ENCODE results near the gene SLC27A6.
"Not testable (repeated sequence)": the region's sequence is repeated elsewhere in the genome, so short reads cannot be mapped to it uniquely, and the experiment has no call there.

The SLC27A6 gene, protein sequence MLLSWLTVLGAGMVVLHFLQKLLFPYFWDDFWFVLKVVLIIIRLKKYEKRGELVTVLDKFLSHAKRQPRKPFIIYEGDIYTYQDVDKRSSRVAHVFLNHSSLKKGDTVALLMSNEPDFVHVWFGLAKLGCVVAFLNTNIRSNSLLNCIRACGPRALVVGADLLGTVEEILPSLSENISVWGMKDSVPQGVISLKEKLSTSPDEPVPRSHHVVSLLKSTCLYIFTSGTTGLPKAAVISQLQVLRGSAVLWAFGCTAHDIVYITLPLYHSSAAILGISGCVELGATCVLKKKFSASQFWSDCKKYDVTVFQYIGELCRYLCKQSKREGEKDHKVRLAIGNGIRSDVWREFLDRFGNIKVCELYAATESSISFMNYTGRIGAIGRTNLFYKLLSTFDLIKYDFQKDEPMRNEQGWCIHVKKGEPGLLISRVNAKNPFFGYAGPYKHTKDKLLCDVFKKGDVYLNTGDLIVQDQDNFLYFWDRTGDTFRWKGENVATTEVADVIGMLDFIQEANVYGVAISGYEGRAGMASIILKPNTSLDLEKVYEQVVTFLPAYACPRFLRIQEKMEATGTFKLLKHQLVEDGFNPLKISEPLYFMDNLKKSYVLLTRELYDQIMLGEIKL

DNA sequence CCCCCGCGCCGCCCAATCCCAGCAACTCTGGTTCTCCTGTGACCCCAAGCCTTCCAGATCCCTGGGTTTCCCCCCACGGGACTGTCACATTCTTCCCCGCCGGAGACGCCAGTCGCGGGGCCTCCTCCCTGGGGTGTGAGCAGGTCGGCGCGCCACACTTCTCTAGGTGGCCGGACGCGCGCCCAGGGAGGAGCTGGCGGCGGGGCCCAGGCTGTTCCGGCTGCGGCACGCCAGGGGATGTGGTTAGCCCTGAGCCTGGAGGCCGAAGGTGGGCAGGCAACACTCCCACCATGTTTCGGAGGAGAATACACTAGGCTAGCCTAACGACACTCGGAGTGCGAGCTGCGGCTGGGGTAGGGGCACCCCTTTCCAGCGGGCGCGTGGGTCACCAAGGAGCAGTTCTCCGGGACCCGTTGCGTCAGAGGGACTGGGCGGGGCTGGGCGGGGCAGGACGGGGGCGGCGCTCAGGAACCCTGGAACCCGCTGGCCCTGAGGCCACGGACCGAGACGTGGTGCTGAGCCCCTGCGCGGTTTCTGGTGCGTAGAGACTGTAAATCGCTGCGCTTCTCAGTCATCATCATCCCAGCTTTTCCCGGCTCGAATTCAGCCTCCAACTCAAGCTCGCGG, at the start of gene SLC27A6:
SLC27A6 (plus strand) TSS at position 478 of the 627 bp plus-strand sequence. CDS start 650 bp downstream, outside the sequence.
- Mint-ChIP-seq H3K27ac (no peak within 1 kb of the TSS), H3K4me3 (no peak within 1 kb of the TSS), H3K27me3 (peaks cover 35% of the 10 kb centered on the region), H3K9me3 (peaks cover 17% of the 10 kb centered on the region), H3K4me1 (ENCODE audit: low read depth) (no peaks in the 10 kb centered on the region), H3K36me3 (ENCODE audit: low read depth) (no peaks in the 10 kb centered on the region)

DNA sequence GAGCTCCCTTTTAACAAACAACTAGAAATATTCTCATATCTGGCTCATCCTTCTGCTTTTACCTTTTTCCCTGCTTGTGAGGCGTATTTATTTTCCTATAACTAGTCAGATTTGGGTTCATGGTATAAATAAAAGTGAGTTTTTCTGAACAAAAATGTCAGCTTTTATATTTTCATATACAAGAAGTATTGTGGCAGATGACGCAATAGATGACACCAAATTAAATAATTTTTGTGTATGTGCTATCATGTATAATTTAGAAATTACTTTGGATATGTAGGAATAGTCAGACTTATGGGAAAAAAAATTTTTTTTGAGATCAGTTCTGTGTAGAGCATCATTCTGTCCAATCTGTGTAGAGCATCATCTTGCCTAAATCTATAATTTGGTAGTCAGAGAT, 45.7 kb upstream of the SLC27A6 start:
- Mint-ChIP-seq H3K27me3 (peaks cover 15% of the 10 kb centered on the region), H3K4me1 (ENCODE audit: low read depth) (no peaks in the 10 kb centered on the region), H3K36me3 (ENCODE audit: low read depth) (no peaks in the 10 kb centered on the region), H3K27ac (no peak overlapping the region), H3K9me3 (no peaks in the 10 kb centered on the region), H3K4me3 (no peak overlapping the region)

DNA sequence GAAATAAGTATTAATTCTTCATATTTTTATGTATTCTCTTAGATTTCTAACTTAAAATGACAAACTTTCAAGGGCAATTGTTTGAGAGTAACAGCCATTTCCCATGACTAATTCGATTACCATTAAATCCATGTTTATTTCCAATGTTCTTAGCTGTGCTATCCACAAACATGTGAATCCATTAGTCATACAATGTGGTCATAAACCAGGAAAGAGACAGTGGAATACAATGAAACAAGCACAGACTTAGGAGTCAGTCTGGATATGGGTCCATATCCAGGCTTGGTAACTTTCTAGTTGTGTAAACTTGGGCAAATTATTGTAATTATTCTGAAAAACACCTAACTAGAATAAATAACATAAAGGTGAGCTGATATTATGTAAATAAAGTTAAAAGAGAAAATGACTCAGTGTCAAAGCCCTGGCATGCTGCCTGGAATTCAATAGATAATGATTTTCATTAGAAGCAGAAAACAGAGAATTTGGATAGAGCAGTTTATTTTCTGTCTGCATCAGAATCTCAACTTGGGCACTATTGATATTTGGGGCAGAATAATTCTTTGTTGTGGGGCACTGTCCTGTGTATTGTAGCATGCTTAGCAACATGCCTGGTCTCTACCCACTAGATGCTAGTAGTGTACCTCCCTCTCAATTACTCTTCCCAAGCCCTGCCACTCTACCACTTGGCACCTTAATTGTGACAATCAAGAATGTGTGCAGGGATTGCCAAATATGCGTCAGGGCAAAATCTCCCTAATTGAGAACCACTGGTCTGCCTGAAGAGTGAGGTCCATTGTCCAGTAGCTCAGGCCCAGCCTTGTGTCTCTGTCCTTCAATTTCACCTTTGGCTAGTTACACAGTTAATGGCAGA, 44.7 kb upstream of the SLC27A6 start:
- peaks cover 15% of the 10 kb centered on the region for H3K27me3 Mint-ChIP-seq
- H3K4me3 Mint-ChIP-seq, result no peak overlapping the region
- H3K4me1 Mint-ChIP-seq (ENCODE audit: low read depth), result no peaks in the 10 kb centered on the region
- no peak overlapping the region for H3K27ac Mint-ChIP-seq
- no peaks in the 10 kb centered on the region for H3K36me3 Mint-ChIP-seq (ENCODE audit: low read depth)
- H3K9me3 Mint-ChIP-seq, result no peaks in the 10 kb centered on the region

DNA sequence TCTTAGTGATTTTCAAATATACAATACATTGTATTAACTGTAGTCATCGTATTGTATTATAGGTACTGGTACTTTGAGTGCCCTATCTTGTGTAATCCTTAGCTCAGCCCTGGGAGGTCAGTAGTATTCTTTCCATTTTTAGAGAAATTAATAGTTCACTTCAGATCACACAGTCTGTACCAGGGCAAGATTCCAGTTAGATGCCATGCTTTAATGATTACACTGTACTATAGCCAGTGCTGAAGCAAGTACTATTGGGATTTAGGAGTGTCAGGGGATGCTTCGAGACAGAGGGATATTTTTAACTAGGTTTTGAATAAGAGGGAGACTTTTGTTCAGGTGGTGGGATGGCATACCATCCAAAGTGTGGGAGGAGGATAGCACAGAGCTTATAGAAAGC, 41.0 kb upstream of the SLC27A6 start:
- no peaks in the 10 kb centered on the region for H3K36me3 Mint-ChIP-seq (ENCODE audit: low read depth)
- H3K4me1 Mint-ChIP-seq (ENCODE audit: low read depth), result no peaks in the 10 kb centered on the region
- H3K27me3 Mint-ChIP-seq, result peaks cover 4% of the 10 kb centered on the region
- no peak overlapping the region for H3K4me3 Mint-ChIP-seq
- H3K27ac Mint-ChIP-seq, result no peak overlapping the region
- no peaks in the 10 kb centered on the region for H3K9me3 Mint-ChIP-seq

DNA sequence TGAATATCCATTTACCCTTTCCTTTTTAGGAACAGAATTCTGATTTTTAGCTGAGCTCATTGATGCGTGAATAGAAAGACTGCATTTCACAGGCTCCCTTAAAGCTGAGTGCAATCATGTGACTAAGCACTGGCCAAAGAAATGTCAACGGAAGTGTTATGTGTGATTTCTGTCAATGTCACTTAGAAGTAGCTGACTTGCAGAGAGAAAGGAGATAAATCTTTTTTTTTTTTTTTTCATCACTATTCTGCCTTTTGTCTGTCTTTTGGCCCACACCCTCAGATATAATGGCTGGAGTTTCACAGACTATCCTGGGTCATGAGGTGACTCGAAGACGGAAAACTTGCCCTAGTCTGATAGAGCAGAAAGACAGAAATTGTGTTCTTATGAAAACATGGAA, 39.3 kb upstream of the SLC27A6 start:
- Mint-ChIP-seq H3K9me3 (no peaks in the 10 kb centered on the region), H3K27ac (no peak overlapping the region), H3K27me3 (no peaks in the 10 kb centered on the region), H3K36me3 (ENCODE audit: low read depth) (no peaks in the 10 kb centered on the region), H3K4me1 (ENCODE audit: low read depth) (no peaks in the 10 kb centered on the region), H3K4me3 (no peak overlapping the region)

DNA sequence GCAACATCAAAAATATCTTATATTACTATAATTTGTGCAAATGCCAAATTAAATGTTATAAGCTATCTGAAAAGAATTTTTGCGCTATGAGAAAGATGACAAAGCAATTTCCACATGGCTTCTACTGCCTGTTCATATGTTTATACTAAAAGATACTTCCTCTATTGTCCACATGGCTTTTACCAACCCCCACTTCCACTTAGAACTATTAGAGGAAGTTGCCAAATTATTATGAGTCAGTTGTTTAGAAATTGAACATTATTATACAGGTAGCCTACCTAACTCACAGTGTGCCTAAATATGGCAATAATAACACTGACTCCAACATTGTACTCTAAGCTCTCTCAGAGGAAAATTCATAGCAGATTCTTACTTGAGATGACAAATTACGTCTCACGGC, 37.6 kb upstream of the SLC27A6 start:
- H3K4me1 Mint-ChIP-seq (ENCODE audit: low read depth), result no peaks in the 10 kb centered on the region
- H3K36me3 Mint-ChIP-seq (ENCODE audit: low read depth), result no peaks in the 10 kb centered on the region
- H3K4me3 Mint-ChIP-seq, result no peak overlapping the region
- no peak overlapping the region for H3K27ac Mint-ChIP-seq
- no peaks in the 10 kb centered on the region for H3K9me3 Mint-ChIP-seq
- no peaks in the 10 kb centered on the region for H3K27me3 Mint-ChIP-seq

DNA sequence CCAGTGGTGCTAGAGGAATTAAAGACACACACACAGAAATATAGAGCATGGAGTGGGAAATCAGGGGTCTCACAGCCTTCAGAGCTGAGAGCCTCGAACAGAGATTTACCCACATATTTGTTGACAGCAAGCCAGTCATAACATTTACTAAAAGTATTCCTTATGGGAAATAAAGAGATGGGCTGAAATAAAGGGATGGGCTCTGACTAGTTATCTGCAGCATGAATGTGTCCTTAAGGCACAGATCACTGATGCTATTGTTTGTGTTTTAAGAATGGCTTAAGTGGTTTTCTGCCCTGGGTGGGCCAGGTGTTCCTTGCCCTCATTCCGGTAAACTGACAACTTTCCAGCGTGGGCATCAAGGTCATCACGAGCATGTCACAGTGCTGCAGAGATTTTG, 33.1 kb upstream of the SLC27A6 start:
- not testable (repeated sequence) for H3K36me3 Mint-ChIP-seq (ENCODE audit: low read depth); H3K27ac Mint-ChIP-seq; H3K4me3 Mint-ChIP-seq; H3K4me1 Mint-ChIP-seq (ENCODE audit: low read depth); H3K27me3 Mint-ChIP-seq; H3K9me3 Mint-ChIP-seq

DNA sequence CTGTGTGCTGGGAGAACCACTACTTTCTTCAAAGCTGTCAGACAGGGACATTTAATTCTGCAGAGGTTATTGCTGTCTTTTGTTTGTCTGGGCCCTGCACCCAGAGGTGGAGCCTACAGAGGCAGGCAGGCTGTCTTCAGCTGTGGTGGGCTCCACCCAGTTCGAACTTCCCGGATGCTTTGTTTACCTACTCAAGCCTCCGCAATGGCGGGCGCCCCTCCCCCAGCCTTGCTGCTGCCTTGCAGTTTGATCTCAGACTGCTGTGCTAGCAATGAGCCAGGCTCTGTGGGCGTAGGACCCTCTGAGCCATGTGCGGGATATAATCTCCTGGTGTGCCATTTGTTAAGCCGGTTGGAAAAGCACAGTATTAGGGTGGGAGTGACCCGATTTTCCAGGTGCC, 22.2 kb upstream of the SLC27A6 start:
- not testable (repeated sequence) for H3K4me1 Mint-ChIP-seq (ENCODE audit: low read depth); H3K4me3 Mint-ChIP-seq; H3K36me3 Mint-ChIP-seq (ENCODE audit: low read depth); H3K27me3 Mint-ChIP-seq; H3K9me3 Mint-ChIP-seq; H3K27ac Mint-ChIP-seq

DNA sequence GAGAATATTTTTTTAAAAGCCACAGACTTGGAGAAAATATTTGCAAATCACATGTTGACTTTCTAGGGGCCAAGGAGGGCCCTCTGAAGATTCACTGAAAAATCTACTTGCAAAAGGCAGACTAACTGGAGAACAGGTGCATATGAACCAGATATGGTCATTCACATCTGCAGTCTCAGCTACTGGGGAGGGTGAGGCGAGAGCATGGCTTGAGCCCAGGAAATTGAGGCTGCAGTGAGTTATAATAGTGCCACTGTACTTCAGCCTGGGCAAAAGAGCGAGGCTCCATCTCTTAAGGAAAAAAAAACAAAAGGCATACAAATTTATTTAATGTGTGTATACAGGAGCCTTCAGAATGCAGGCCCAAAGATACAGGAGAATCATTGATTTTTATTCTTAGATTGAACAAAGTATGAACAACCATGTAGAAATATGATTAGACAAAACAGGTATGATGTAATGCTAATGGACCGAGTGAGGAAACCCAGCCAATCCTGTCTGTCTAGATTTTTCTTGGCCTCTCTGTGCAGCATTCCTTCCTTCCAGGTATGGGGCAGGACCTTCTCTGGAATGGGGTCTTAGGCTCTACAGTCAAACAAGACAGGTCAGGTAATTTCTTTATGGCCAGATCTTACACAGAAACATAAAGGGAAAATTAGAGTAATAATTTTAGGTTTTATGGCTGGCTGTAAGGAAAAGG, 15.3 kb upstream of the SLC27A6 start:
- H3K36me3 Mint-ChIP-seq (ENCODE audit: low read depth), result no peaks in the 10 kb centered on the region
- peaks cover 3% of the 10 kb centered on the region for H3K9me3 Mint-ChIP-seq
- no peaks in the 10 kb centered on the region for H3K4me1 Mint-ChIP-seq (ENCODE audit: low read depth)
- no peaks in the 10 kb centered on the region for H3K27me3 Mint-ChIP-seq
- no peak overlapping the region for H3K27ac Mint-ChIP-seq
- H3K4me3 Mint-ChIP-seq, result no peak overlapping the region

DNA sequence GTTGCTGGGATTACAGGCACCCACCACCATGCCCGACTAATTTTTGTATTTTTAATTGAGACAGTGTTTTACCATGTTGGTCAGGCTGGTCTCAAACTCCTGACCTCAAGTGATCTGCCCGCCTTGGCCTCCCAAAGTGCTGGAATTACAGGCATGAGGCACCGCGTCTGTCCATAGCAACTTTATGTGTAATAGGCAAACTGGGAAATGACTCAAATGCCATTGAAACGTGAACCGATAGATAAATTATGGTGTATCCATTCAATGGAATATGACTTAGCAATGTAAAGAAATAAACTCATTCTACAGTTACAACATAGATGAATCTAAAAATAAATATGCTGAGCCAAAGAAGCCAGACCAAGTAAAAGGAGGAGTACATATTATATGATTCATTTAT, 14.0 kb upstream of the SLC27A6 start:
- H3K4me3 Mint-ChIP-seq; H3K9me3 Mint-ChIP-seq; H3K4me1 Mint-ChIP-seq (ENCODE audit: low read depth); H3K36me3 Mint-ChIP-seq (ENCODE audit: low read depth); H3K27ac Mint-ChIP-seq; H3K27me3 Mint-ChIP-seq: not testable (repeated sequence)

DNA sequence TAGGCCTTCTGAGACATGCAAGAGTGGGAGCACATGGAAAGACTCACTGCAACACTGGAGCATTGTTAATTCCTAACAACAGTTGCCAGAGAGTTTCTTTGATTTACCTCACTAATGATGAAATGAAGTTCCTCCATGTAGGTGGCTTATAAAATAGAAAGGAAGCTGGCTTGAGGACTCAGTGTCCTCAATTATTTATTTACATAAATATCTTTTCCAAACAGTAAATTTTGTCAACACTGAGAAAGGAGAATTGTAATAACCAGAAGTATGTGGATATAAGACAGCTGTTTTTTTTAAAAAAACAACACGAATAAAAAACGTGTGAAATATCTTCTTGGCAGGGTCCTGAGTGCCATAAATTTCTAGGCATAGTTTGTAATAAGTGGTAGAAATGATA, 9.1 kb upstream of the SLC27A6 start:
- no peaks in the 10 kb centered on the region for H3K27me3 Mint-ChIP-seq
- H3K9me3 Mint-ChIP-seq, result peaks cover 15% of the 10 kb centered on the region
- H3K36me3 Mint-ChIP-seq (ENCODE audit: low read depth), result no peaks in the 10 kb centered on the region
- H3K4me3 Mint-ChIP-seq, result no peak overlapping the region
- H3K27ac Mint-ChIP-seq, result no peak overlapping the region
- H3K4me1 Mint-ChIP-seq (ENCODE audit: low read depth), result no peaks in the 10 kb centered on the region

DNA sequence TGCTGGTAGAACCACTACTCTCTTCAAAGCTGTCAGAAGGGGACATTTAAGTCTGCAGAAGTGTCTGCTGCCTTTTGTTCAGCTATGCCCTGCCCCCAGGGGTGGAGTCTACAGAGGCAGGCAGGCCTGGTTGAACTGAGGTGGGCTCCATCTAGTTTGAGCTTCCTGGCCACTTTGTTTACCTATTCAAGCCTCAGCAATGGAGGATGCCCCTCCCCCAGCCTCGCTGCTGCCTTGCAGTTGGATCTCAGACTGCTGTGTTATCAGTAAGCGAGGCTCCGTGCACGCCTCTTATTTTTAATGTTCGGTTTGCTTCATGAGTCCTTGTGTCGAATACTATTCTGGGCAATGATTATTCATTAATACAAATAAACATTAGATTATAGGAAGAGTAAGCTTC, 3.1 kb upstream of the SLC27A6 start:
- no peaks in the 10 kb centered on the region for H3K4me1 Mint-ChIP-seq (ENCODE audit: low read depth)
- peaks cover 23% of the 10 kb centered on the region for H3K9me3 Mint-ChIP-seq
- no peak overlapping the region for H3K4me3 Mint-ChIP-seq
- H3K27me3 Mint-ChIP-seq, result peaks cover 35% of the 10 kb centered on the region
- H3K27ac Mint-ChIP-seq, result no peak overlapping the region
- H3K36me3 Mint-ChIP-seq (ENCODE audit: low read depth), result no peaks in the 10 kb centered on the region

DNA sequence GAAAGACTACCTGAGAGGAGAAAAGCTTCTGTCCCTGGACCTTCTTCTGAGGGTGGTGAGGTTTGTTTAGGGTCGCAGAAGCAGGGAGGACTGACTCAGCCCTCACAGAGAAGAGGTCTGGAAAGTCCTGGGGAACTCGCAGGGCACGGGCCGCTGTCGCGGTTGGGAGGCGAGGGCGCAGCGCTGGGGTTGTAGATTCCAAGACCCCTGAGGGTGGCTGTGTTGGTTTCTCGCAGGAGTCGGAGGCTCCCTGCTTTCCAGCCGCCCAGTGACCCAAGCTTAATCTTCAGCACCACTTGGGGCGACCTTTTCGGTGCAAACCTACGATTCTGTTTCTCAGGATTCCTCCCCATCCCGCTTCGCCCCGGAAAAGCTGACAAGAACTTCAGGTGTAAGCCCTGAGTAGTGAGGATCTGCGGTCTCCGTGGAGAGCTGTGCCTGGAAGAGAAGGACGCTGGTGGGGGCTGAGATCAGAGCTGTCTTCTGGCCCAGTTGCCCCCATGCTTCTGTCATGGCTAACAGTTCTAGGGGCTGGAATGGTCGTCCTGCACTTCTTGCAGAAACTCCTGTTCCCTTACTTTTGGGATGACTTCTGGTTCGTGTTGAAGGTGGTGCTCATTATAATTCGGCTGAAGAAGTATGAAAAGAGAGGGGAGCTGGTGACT, 482 bp downstream of the SLC27A6 start:
- H3K36me3 Mint-ChIP-seq (ENCODE audit: low read depth), result no peaks in the 10 kb centered on the region
- no peaks in the 10 kb centered on the region for H3K4me1 Mint-ChIP-seq (ENCODE audit: low read depth)
- peaks cover 11% of the 10 kb centered on the region for H3K9me3 Mint-ChIP-seq
- peaks cover 35% of the 10 kb centered on the region for H3K27me3 Mint-ChIP-seq
- H3K4me3 Mint-ChIP-seq, result no peak overlapping the region
- no peak overlapping the region for H3K27ac Mint-ChIP-seq

DNA sequence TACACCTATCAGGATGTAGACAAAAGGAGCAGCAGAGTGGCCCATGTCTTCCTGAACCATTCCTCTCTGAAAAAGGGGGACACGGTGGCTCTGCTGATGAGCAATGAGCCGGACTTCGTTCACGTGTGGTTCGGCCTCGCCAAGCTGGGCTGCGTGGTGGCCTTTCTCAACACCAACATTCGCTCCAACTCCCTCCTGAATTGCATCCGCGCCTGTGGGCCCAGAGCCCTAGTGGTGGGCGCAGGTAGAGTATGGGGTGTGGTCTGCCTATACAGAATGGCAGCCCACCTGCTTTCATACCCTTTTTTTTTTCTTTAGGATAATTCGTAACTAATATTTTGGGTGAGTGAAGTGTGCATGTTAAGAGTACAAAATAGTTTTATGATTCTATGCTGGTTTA, 1.1 kb downstream of the SLC27A6 start:
- Mint-ChIP-seq H3K4me1 (ENCODE audit: low read depth) (no peaks in the 10 kb centered on the region), H3K4me3 (no peak overlapping the region), H3K9me3 (peaks cover 7% of the 10 kb centered on the region), H3K27me3 (peaks cover 35% of the 10 kb centered on the region), H3K27ac (no peak overlapping the region), H3K36me3 (ENCODE audit: low read depth) (no peaks in the 10 kb centered on the region)

Measured in stimulated activated naive CD8-positive, alpha-beta T cell treated with anti-CD3 and anti-CD28 coated beads, Interleukin-15, Interleukin-2, amounts not matched to agents 100 ng/mL and 50 ng/mL, for 24 hours (primary cell).